Measurements from ENCODE around the gene PRDM16. TPM values are rescaled to one million over a fixed set of nuclear protein-coding genes. Genes with fewer than 3 reads are reported as not detected.

The PRDM16 gene
- total and polyA plus RNA-seq, 2 experiments from 2014 or later: 0.14 to 0.16 TPM

DNA sequence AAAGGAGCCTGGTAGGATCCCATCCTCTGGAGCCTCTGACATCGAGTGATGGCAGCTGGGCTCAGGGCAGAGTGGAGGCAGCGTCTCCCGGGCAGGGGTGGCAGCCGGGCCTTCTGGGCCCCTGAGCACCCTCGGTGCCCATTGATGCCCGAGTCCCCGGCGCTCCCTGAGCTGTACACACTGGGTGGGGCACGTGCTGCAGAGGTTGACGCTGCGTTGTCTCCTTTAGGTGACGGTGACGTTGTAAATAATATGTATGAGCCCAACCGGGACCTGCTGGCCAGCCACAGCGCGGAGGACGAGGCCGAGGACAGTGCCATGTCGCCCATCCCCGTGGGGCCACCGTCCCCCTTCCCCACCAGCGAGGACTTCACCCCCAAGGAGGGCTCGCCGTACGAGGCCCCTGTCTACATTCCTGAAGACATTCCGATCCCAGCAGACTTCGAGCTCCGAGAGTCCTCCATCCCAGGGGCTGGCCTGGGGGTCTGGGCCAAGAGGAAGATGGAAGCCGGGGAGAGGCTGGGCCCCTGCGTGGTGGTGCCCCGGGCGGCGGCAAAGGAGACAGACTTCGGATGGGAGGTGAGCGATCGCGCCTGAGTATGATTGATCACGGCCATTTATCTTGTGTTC lies 117.0 kb downstream of the PRDM16 start:
- Mint-ChIP-seq H3K4me3 (no peak overlapping the region), H3K4me1 (peaks cover 6% of the 10 kb centered on the region), H3K9me3 (peaks cover 3% of the 10 kb centered on the region; the same call in 2 of the 3 replicates), H3K36me3 (ENCODE audit: low read depth) (no peaks in the 10 kb centered on the region; the same call in 1 of the 3 replicates), H3K27me3 (ENCODE audit: insufficient read depth, low read depth, poor library complexity) (peaks cover 12% of the 10 kb centered on the region), H3K27ac (no peak overlapping the region)
- H3K79me2 ChIP-seq (replicated peaks; ENCODE audit: insufficient read depth): no peaks in the 10 kb centered on the region
- H3K9me2 ChIP-seq (ENCODE audit: insufficient read depth): no peaks in the 10 kb centered on the region
- H2AFZ ChIP-seq: no peak overlapping the region
- no peaks in the 10 kb centered on the region for H3K36me3 ChIP-seq (ENCODE audit: insufficient read depth)
- no peak for DNase-seq (ENCODE audit: low spot score)
- no peaks in the 10 kb centered on the region for H3K4me1 ChIP-seq (ENCODE audit: insufficient read depth)
- H3K4me3 ChIP-seq: no peak overlapping the region
- no peak; the same call in 2 of the 3 replicates for ATAC-seq
- TF ChIP-seq, protein P1, sequence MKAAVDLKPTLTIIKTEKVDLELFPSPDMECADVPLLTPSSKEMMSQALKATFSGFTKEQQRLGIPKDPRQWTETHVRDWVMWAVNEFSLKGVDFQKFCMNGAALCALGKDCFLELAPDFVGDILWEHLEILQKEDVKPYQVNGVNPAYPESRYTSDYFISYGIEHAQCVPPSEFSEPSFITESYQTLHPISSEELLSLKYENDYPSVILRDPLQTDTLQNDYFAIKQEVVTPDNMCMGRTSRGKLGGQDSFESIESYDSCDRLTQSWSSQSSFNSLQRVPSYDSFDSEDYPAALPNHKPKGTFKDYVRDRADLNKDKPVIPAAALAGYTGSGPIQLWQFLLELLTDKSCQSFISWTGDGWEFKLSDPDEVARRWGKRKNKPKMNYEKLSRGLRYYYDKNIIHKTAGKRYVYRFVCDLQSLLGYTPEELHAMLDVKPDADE (IDR thresholded peaks at IDR 0.05): no peak
- TF ChIP-seq ZNF114 (CRISPR knock-in tag; IDR thresholded peaks at IDR 0.05) (no peak), JUNB (IDR thresholded peaks at IDR 0.05; ENCODE audit: unreplicated experiment) (no peak), EZH2 (IDR thresholded peaks at IDR 0.05; ENCODE audit: low read depth, unreplicated experiment) (no peak), EZH2phosphoT487 (IDR thresholded peaks at IDR 0.05; ENCODE audit: unreplicated experiment) (no peak), ZNF331 (CRISPR knock-in tag; IDR thresholded peaks at IDR 0.05; ENCODE audit: low read depth) (no peak), POLR2AphosphoS5 (IDR thresholded peaks at IDR 0.05; ENCODE audit: low read depth) (no peak)
- TF ChIP-seq, protein P2, sequence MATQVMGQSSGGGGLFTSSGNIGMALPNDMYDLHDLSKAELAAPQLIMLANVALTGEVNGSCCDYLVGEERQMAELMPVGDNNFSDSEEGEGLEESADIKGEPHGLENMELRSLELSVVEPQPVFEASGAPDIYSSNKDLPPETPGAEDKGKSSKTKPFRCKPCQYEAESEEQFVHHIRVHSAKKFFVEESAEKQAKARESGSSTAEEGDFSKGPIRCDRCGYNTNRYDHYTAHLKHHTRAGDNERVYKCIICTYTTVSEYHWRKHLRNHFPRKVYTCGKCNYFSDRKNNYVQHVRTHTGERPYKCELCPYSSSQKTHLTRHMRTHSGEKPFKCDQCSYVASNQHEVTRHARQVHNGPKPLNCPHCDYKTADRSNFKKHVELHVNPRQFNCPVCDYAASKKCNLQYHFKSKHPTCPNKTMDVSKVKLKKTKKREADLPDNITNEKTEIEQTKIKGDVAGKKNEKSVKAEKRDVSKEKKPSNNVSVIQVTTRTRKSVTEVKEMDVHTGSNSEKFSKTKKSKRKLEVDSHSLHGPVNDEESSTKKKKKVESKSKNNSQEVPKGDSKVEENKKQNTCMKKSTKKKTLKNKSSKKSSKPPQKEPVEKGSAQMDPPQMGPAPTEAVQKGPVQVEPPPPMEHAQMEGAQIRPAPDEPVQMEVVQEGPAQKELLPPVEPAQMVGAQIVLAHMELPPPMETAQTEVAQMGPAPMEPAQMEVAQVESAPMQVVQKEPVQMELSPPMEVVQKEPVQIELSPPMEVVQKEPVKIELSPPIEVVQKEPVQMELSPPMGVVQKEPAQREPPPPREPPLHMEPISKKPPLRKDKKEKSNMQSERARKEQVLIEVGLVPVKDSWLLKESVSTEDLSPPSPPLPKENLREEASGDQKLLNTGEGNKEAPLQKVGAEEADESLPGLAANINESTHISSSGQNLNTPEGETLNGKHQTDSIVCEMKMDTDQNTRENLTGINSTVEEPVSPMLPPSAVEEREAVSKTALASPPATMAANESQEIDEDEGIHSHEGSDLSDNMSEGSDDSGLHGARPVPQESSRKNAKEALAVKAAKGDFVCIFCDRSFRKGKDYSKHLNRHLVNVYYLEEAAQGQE (IDR thresholded peaks at IDR 0.05; ENCODE audit: unreplicated experiment): no peak
- TF ChIP-seq, protein P3, sequence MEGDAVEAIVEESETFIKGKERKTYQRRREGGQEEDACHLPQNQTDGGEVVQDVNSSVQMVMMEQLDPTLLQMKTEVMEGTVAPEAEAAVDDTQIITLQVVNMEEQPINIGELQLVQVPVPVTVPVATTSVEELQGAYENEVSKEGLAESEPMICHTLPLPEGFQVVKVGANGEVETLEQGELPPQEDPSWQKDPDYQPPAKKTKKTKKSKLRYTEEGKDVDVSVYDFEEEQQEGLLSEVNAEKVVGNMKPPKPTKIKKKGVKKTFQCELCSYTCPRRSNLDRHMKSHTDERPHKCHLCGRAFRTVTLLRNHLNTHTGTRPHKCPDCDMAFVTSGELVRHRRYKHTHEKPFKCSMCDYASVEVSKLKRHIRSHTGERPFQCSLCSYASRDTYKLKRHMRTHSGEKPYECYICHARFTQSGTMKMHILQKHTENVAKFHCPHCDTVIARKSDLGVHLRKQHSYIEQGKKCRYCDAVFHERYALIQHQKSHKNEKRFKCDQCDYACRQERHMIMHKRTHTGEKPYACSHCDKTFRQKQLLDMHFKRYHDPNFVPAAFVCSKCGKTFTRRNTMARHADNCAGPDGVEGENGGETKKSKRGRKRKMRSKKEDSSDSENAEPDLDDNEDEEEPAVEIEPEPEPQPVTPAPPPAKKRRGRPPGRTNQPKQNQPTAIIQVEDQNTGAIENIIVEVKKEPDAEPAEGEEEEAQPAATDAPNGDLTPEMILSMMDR (conservative IDR thresholded peaks at IDR 0.05; ENCODE audit: low read depth in 2 of 2): no peak
- no peak overlapping the region for H3K4me2 ChIP-seq
- no peaks in the 10 kb centered on the region for H4K20me1 ChIP-seq (replicated peaks; ENCODE audit: insufficient read depth)
- H3K27ac ChIP-seq (ENCODE audit: low read depth): no peak overlapping the region
- no peaks in the 10 kb centered on the region for H3K27me3 ChIP-seq (ENCODE audit: insufficient read depth)
- peaks cover 7% of the 10 kb centered on the region; the same call in 1 of the 2 replicates for H3F3A ChIP-seq (replicated peaks; ENCODE audit: low read depth)

Data from GM23338 (cell line).